ENCODE data around the gene RFX1.
"Not testable (repeated sequence)": the region's sequence is repeated elsewhere in the genome, so short reads cannot be mapped to it uniquely, and the experiment has no call there.

Gene RFX1

DNA sequence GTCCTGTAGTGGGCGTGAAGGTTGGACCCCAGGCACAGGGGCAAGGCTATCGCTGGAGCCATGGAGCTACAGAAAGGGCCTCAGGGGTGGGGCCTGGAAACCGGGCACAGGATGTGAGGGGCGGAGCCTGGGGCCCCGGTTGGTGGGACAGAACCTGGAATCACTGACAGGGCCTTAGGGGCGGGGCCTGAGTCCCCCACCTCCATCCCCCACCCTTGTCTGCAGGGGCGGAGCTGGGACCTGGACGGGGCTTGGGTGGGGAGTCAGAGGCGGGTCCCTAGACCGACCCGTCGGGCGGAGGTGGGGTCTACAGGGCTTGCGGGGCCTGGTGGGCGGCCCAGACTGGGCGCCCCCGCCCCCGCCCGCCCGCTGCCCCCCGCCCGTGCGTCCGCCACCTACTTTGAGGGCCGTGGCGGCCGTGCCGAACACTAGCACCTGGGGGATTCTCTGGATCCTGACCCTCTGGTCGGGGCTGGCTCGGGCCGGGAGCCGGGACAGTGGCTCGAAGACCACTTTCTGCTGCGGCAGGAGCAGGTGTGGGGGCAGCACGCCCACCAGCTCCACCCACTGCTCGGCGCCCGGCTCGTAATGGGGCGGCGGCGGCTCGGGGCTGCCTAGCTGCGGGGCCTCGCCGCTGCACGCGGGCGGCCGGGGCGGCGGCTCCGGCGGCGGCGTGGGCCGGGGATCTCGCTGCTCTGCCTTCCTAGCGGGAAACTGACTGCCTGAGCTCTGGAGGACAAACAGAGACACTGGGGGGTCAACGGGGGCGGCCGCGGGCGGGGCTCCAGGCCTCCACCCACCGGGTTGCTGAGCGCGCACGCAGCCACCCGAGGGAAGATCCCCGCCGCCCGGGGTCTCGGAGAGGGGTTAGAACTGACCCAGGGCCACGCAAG, 27.5 kb downstream of the RFX1 start:
- TF ChIP-seq, protein P1, sequence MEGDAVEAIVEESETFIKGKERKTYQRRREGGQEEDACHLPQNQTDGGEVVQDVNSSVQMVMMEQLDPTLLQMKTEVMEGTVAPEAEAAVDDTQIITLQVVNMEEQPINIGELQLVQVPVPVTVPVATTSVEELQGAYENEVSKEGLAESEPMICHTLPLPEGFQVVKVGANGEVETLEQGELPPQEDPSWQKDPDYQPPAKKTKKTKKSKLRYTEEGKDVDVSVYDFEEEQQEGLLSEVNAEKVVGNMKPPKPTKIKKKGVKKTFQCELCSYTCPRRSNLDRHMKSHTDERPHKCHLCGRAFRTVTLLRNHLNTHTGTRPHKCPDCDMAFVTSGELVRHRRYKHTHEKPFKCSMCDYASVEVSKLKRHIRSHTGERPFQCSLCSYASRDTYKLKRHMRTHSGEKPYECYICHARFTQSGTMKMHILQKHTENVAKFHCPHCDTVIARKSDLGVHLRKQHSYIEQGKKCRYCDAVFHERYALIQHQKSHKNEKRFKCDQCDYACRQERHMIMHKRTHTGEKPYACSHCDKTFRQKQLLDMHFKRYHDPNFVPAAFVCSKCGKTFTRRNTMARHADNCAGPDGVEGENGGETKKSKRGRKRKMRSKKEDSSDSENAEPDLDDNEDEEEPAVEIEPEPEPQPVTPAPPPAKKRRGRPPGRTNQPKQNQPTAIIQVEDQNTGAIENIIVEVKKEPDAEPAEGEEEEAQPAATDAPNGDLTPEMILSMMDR (IDR thresholded peaks at IDR 0.05; ENCODE audit: low read depth, low read length), result no peak
- TF ChIP-seq, protein P2, sequence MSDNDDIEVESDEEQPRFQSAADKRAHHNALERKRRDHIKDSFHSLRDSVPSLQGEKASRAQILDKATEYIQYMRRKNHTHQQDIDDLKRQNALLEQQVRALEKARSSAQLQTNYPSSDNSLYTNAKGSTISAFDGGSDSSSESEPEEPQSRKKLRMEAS (IDR thresholded peaks at IDR 0.05; ENCODE audit: low read depth, low read length), result no peak
- no peak for TF ChIP-seq POLR2A (IDR thresholded peaks at IDR 0.05; ENCODE audit: extremely low read depth, insufficient read length)
- no peak for TF ChIP-seq MYC (IDR thresholded peaks at IDR 0.05; ENCODE audit: low read depth, low read length)
- no peak for DNase-seq (ENCODE audit: low read depth)
- H3K4me3 ChIP-seq (ENCODE audit: low read depth, low read length), result no peak overlapping the region

DNA sequence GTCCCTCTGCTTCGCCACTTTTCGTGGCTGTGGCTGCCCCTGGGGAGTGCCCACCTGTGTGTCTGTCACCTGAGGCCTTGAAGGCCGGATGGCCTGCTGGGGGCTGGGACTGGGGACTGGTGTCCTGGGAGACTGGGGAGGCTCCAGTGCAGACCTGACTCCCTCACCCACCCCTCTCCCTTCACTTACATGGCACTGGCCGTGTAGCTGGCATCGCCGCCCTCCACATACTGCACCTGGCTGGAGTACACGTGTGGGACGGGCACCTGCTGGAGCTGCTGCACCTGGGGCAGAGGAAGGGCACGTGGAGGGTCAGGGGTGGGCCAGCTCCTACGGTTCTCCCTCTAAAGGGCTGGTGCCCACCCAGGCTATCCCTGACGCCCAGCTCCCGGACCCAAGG, 28.3 kb downstream of the RFX1 start:
- TF ChIP-seq POLR2A (IDR thresholded peaks at IDR 0.05; ENCODE audit: extremely low read depth, insufficient read length), result no peak
- TF ChIP-seq, protein P1 (IDR thresholded peaks at IDR 0.05; ENCODE audit: low read depth, low read length), result no peak
- no peak for DNase-seq (ENCODE audit: low read depth)

DNA sequence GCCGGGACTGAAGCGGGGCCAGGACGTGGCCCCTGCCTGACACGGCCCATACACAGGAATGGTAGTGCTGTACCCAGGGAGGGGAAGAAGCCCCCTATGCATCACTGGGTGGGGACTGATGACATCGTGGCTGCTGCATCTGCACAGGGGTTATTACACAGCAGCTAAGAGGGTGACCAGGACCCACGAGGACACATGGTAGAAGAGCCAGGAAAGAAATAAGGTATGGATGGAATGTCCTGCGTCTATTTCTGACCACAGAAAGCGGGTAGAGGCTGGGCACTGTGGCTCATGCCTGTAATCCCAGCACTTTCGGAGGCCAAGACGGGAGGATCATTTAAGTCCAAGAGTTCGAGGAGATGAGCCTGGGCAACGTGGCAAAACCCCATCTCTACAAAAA, 29.7 kb downstream of the RFX1 start:
- TF ChIP-seq, protein P1 (IDR thresholded peaks at IDR 0.05; ENCODE audit: low read depth, low read length), result no peak
- no peak for DNase-seq (ENCODE audit: low read depth)

More for the DNA sequence above, 28.3 kb downstream of the RFX1 start:
- no peak overlapping the region for H3K4me3 ChIP-seq (ENCODE audit: low read depth, low read length)

DNA sequence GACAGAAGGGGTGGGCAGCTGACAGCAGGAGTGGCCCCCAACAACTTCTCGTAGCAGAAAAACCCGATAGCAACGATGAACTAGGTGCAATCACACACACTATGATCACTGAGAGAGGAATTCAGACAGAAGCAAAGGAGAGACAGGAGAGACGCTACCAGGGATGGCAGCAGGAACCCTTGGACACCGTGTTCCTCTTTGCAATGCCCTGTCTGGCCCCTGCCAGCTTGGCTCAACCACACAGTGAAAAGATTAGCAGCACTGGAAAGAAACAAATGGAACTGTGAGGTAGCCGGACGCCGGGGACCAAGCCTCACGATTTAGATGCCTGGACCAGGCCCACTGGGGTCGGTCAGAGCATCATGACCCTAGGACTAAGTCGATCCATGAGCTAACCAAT, 30.2 kb downstream of the RFX1 start:
- TF ChIP-seq POLR2A (IDR thresholded peaks at IDR 0.05; ENCODE audit: extremely low read depth, insufficient read length), result no peak
- no peak for TF ChIP-seq MYC (IDR thresholded peaks at IDR 0.05; ENCODE audit: low read depth, low read length)
- TF ChIP-seq, protein P1 (IDR thresholded peaks at IDR 0.05; ENCODE audit: low read depth, low read length), result no peak
- TF ChIP-seq, protein P2 (IDR thresholded peaks at IDR 0.05; ENCODE audit: low read depth, low read length), result no peak

More for the DNA sequence above, 29.7 kb downstream of the RFX1 start:
- H3K4me3 ChIP-seq (ENCODE audit: low read depth, low read length), result no peak overlapping the region

DNA sequence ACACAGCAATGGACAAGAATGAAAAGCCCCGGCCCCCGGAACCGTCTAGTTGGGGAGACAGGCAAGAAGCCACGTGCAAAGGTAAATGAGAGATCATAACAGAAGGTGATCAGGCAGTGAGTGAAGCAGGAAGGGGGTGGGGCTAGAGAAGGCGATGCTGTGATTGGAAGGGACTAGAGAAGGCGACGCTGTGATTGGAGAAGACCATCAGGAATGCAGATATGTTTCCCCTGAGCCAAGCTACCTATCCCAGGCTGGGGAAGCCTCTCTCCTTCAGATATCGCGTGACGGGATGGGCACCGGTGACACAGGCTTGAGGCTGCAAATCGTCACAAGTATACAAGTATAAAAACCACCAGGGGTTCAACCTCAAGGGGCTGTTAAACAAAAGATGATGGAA, 32.0 kb downstream of the RFX1 start:
- TF ChIP-seq POLR2A (IDR thresholded peaks at IDR 0.05; ENCODE audit: extremely low read depth, insufficient read length) (no peak), MYC (IDR thresholded peaks at IDR 0.05; ENCODE audit: low read depth, low read length) (no peak)
- TF ChIP-seq, protein P2 (IDR thresholded peaks at IDR 0.05; ENCODE audit: low read depth, low read length), result no peak
- TF ChIP-seq, protein P1 (IDR thresholded peaks at IDR 0.05; ENCODE audit: low read depth, low read length), result no peak
- no peak for DNase-seq (ENCODE audit: low read depth)
- no peak overlapping the region for H3K4me3 ChIP-seq (ENCODE audit: low read depth, low read length)

More for the DNA sequence above, 30.2 kb downstream of the RFX1 start:
- no peak overlapping the region for H3K4me3 ChIP-seq (ENCODE audit: low read depth, low read length)
- no peak for DNase-seq (ENCODE audit: low read depth)

DNA sequence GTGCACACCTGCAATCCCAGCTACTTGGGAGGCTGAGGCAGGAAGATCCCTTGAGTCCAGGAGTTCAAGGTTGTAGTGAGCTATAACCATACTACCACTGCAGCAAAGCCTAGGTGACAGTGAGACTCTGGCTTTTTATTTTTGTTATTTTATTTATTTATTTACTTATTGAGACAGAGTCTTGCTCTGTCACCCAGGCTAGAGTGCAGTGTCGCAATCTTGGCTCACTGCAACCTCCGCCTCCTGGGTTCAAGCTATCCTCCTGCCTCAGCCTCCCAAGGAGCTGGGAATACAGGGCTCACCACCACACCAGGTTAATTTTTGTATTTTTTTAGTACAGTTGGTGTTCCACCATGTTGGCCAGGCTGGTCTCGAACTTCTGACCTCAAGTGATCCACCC, 32.6 kb downstream of the RFX1 start:
- H3K4me3 ChIP-seq (ENCODE audit: low read depth, low read length); DNase-seq (ENCODE audit: low read depth): not testable (repeated sequence)

Measured in NB4 (cell line).